Sigmoid colon (tissue), 7 donors: Measurements from ENCODE around the gene PRX. TPM values are rescaled to one million over a fixed set of nuclear protein-coding genes. Genes with fewer than 3 reads are reported as not detected.

Experiments
- DNase-seq: peaks from one replicate; pipeline ENCODE4 v3.0.0-alpha.2; 2019
- H3K27ac ChIP-seq, 4 donors: fragments of 200-600 bp; sonication (generic); one replicate each; pipeline ENCODE4 v1.5.1; 2016 to 2019; ENCODE audit warnings: mild to moderate bottlenecking in 1 of 4
- H3K27me3 ChIP-seq, 3 donors: fragments of 200-600 bp; sonication (generic); one replicate each; pipeline ENCODE4 v1.5.1; 2019; ENCODE audit warnings: mild to moderate bottlenecking in 1 of 3
- H3K36me3 ChIP-seq, 4 donors: fragments of 200-600 bp; sonication (generic); one replicate each; pipeline ENCODE4 v1.5.1; 2016 to 2019
- H3K4me1 ChIP-seq, 4 donors: fragments of 200-600 bp; sonication (generic); one replicate each; pipeline ENCODE4 v1.5.1; 2017 to 2019
- H3K4me3 ChIP-seq, 4 donors: fragments of 200-600 bp; sonication (generic); one replicate each; pipeline ENCODE4 v1.5.1; 2017 to 2019; ENCODE audit warnings: mild to moderate bottlenecking in 2 of 4, moderate library complexity in 1 of 4
- H3K9me3 ChIP-seq, 4 donors: fragments of 200-600 bp in 3 of 4; sonication (generic) in 3 of 4; one replicate each; pipeline versions ENCODE4 v1.5.1 to v1.6.1; 2013 to 2019
- EP300 ChIP-seq, 4 donors: sonication (generic); formaldehyde crosslinking; IDR thresholded peaks; one replicate each; pipeline ENCODE4 v1.6.1; 2017; ENCODE audit warnings: antibody characterized with exemption in 4 of 4
- POLR2A ChIP-seq, 2 donors: fragments of 450-650 bp; IDR thresholded peaks; one replicate each; pipeline ENCODE4 v1.6.1; 2016; ENCODE audit warnings: antibody characterized with exemption in 2 of 2, mild to moderate bottlenecking in 2 of 2, moderate library complexity in 2 of 2
- POLR2AphosphoS5 ChIP-seq, 4 donors: sonication (generic); formaldehyde crosslinking; IDR thresholded peaks; one replicate each; pipeline ENCODE4 v1.6.1; 2017; ENCODE audit warnings: antibody characterized with exemption in 4 of 4
- WGBS, 2 donors: extraction: QIAGEN DNeasy Blood & Tissue Kit; methylation state at CpG; one replicate each; pipeline ENCODE4 v1.1.7; 2013; 5-methylcytosine and 5-hydroxymethylcytosine counted together
- intact Hi-C: fragments of 100-400 bp; cut with DNase I; formaldehyde crosslinking; loops from one replicate; pipeline ENCODE4 v1.15.1; 2023
- polyA plus RNA-seq, 3 donors: library from polyadenylated mRNA; stranded (reverse); fragments of 200-250 nt; gene quantifications; one replicate each; pipeline ENCODE4 v1.2.3, GENCODE V29; 2013
- total RNA-seq, 4 donors: library from RNA; depleted of rRNA; stranded (reverse); fragments of >200 nt; gene quantifications; one replicate each; pipeline ENCODE4 v1.1.0, GENCODE V29; 2016
- TF ChIP-seq, protein P1 (sequence below), 4 experiments: fragments of 450-650 bp in 3 of 4; fragments of 200-600 bp in 1 of 4; IDR thresholded peaks; one replicate each; pipeline ENCODE4 v1.5.1; 2016 to 2019; ENCODE audit warnings: antibody characterized with exemption in 4 of 4, mild to moderate bottlenecking in 3 of 4, moderate library complexity in 2 of 4
- donor health status: healthy with polysubstance abuse.
- donor health status: Bipolar disorder and iron deficiency.
- donor health status: healthy.

Gene PRX
- total and polyA plus RNA-seq, 7 donors = 0.69 to 8.6 (median 3.5) TPM

DNA sequence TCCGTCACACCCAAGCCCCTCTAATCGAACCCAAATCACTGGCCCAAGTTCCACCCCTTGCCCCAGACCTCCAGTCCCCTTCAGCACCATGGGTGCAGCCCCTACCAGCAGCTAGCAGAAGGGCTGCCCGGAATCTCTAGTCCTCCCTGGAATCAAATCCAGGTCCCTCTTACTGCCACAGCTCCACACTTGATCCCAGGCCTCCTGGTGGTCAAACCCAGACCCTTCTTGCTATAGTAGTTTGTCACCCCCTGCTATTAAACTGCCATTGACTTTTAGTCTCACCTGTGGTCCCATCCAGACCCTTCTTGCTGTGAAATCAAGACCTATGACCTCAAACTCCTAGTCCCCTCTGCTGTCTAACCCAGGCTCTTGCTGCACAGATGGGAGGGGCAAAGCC is 31.9 kb downstream of the PRX start:
- intact Hi-C loops = no loop called here
- no peaks in the 10 kb centered on the region for H3K9me3 ChIP-seq
- DNase-seq = no peak
- TF ChIP-seq POLR2A (IDR thresholded peaks at IDR 0.05) (no peak), POLR2AphosphoS5 (IDR thresholded peaks at IDR 0.05) (no peak), EP300 (IDR thresholded peaks at IDR 0.05) (no peak)
- TF ChIP-seq, protein P1, sequence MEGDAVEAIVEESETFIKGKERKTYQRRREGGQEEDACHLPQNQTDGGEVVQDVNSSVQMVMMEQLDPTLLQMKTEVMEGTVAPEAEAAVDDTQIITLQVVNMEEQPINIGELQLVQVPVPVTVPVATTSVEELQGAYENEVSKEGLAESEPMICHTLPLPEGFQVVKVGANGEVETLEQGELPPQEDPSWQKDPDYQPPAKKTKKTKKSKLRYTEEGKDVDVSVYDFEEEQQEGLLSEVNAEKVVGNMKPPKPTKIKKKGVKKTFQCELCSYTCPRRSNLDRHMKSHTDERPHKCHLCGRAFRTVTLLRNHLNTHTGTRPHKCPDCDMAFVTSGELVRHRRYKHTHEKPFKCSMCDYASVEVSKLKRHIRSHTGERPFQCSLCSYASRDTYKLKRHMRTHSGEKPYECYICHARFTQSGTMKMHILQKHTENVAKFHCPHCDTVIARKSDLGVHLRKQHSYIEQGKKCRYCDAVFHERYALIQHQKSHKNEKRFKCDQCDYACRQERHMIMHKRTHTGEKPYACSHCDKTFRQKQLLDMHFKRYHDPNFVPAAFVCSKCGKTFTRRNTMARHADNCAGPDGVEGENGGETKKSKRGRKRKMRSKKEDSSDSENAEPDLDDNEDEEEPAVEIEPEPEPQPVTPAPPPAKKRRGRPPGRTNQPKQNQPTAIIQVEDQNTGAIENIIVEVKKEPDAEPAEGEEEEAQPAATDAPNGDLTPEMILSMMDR (IDR thresholded peaks at IDR 0.05) = no peak
- peaks cover 0 to 35% (median 20%) of the 10 kb centered on the region in 4 donors for H3K36me3 ChIP-seq
- 71 to 80% methylated on average over 3 of the region's 3 CpGs for WGBS, 2 donors
- H3K27me3 ChIP-seq = no peaks in the 10 kb centered on the region
- H3K27ac ChIP-seq = no peak overlapping the region
- no peaks in the 10 kb centered on the region for H3K4me1 ChIP-seq
- H3K4me3 ChIP-seq = no peak overlapping the region

DNA sequence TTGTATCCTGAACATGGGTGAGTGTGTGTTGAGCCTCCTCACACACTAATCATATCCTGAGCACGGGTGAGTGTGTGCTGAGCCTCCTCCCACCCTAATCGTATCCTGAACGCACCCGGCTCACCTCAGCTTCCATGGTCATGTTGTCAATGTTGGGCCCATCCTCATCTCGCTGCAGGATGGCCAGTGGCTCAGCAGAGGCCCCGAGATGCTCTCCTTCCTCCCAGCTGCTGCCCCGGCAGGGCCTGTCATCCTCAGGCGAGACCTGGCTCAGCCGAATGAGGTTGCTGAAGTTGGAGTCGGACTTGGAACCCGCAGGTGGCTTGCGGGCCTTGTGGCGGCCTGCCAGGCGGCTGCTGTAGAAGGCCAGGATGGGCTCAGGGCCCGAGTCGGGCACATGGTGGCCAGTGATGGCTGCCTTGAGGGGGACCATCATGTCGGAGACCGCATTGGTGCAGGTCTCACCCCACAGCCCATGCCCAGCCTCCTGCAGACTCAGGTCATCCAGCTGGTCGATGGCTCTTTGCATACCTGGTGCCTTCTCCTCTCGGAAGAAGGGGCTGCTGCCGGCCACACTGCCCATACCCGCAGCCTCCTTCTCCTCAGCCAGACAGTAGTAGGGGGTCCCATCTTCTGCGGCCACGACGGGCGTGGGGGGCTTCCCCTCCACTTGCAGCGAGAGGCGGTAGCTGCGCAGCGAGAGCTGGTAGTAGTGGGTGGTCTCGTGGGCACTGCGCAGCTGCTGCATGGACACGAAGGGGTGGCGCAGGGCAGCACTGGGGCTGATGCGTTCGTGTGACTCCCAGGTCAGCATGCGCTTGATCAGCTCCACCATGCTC is 32.8 kb downstream of the PRX start:
- H3K9me3 ChIP-seq = no peaks in the 10 kb centered on the region
- no peaks in the 10 kb centered on the region for H3K27me3 ChIP-seq
- no peak overlapping the region for H3K4me3 ChIP-seq
- TF ChIP-seq, protein P1 (IDR thresholded peaks at IDR 0.05) = no peak
- TF ChIP-seq POLR2A (IDR thresholded peaks at IDR 0.05) (no peak), POLR2AphosphoS5 (IDR thresholded peaks at IDR 0.05) (no peak), EP300 (IDR thresholded peaks at IDR 0.05) (no peak)
- H3K27ac ChIP-seq = no peak overlapping the region
- H3K4me1 ChIP-seq = no peaks in the 10 kb centered on the region
- peaks cover 0 to 43% (median 20%) of the 10 kb centered on the region in 4 donors for H3K36me3 ChIP-seq
- intact Hi-C loops = no loop called here
- WGBS, 2 donors = 84 to 89% methylated on average over 37 of the region's 37 CpGs
- no peak for DNase-seq

DNA sequence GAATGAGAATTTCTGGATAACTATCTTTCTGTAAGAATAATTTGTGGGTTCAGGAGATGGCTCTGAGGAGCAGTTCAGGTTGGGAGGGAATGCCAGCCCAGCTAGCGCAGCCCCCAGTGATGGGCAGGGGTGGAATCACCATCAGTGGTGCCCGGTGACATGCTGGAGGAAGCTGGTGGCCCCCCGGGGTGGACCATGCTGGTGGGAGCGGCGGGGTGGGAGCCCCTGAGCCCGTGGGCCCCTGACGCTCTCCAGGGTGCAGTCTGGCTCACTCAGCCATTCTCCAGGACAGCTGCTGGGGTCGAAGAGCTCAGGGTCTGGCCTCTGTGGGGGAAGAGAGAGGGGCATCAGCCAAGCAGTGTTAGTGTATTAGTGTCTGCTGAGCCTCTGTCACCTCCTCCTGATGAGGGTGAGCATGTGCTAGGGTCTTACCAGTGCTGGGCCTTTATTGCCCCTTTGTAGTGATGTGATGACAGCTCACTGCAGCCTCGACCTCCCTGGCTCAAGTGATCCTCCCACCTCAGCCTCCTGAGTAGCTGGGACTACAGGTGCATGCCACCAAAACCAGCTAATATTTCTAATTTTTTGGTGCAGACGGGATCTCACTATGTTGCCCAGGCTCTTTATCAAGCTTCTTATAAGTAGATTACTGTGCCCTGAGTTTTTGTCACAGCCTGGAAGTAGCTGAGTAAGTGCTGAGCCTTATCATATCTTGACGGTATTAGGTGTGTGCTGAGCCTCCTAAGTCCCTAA is 33.6 kb downstream of the PRX start:
- intact Hi-C loops = no loop called here
- H3K36me3 ChIP-seq = peaks cover 0 to 51% (median 21%) of the 10 kb centered on the region in 4 donors

DNA sequence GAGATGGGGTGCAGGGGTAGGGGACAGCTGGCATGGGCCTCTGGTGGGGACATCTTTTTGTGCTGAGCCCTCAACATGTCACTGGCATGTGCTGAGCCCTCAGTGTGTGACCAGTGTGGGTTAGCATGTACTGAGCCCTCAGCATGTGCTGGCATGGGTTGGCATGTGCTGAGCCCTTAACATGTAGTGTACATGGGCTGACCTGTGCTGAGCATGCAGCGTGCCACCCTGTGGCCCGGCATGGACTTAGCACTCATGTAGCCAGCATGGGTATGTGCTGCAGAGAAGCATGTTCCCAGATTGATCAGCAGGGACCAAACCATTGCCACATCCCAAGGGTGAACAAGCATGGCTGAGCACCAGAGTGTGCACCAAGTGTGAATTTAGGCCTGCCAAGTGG is 34.7 kb downstream of the PRX start:
- WGBS, 2 donors = 88 to 89% methylated on average over 2 of the region's 2 CpGs
- TF ChIP-seq POLR2AphosphoS5 (IDR thresholded peaks at IDR 0.05) (no peak), EP300 (IDR thresholded peaks at IDR 0.05) (no peak), POLR2A (IDR thresholded peaks at IDR 0.05) (no peak)
- TF ChIP-seq, protein P1 (IDR thresholded peaks at IDR 0.05) = no peak
- Histone ChIP-seq H3K27me3 (no peaks in the 10 kb centered on the region), H3K27ac (no peak overlapping the region), H3K4me3 (no peak overlapping the region), H3K9me3 (no peaks in the 10 kb centered on the region), H3K36me3 (peaks cover 0 to 62% (median 28%) of the 10 kb centered on the region in 4 donors), H3K4me1 (no peaks in the 10 kb centered on the region)
- no peak for DNase-seq
- intact Hi-C loops = no loop called here

More for the DNA sequence above, 33.6 kb downstream of the PRX start:
- DNase-seq = no peak
- TF ChIP-seq, protein P1 (IDR thresholded peaks at IDR 0.05) = no peak
- TF ChIP-seq EP300 (IDR thresholded peaks at IDR 0.05) (no peak), POLR2AphosphoS5 (IDR thresholded peaks at IDR 0.05) (no peak), POLR2A (IDR thresholded peaks at IDR 0.05) (no peak)
- H3K27me3 ChIP-seq = no peaks in the 10 kb centered on the region
- H3K4me1 ChIP-seq = no peaks in the 10 kb centered on the region
- H3K9me3 ChIP-seq = no peaks in the 10 kb centered on the region
- H3K27ac ChIP-seq = no peak overlapping the region
- 86 to 91% methylated on average over 11 of the region's 11 CpGs for WGBS, 2 donors
- H3K4me3 ChIP-seq = no peak overlapping the region
